ENCODE data around the gene ATP9B. TPM values are rescaled to one million over a fixed set of nuclear protein-coding genes. Genes with fewer than 3 reads are reported as not detected.
"Not testable (repeated sequence)": the region's sequence is repeated elsewhere in the genome, so short reads cannot be mapped to it uniquely, and the experiment has no call there.

ATP9B gene
- total RNA-seq, 1 experiment from 2014 or later: 25.5 TPM

GRCh38 chr18:79077181-79077580 lies 8.0 kb downstream of the ATP9B start:
- Mint-ChIP-seq H3K4me3 (ENCODE audit: unreplicated experiment) (no peak overlapping the region), H3K27me3 (ENCODE audit: insufficient read depth, unreplicated experiment) (no peaks in the 10 kb centered on the region), H3K36me3 (ENCODE audit: insufficient read depth, unreplicated experiment) (peaks cover 17% of the 10 kb centered on the region), H3K4me1 (ENCODE audit: insufficient read depth, unreplicated experiment) (no peaks in the 10 kb centered on the region), H3K9me3 (ENCODE audit: unreplicated experiment) (peaks cover 6% of the 10 kb centered on the region), H3K27ac (ENCODE audit: low read depth, unreplicated experiment) (no peak overlapping the region)
- no TSS peak for BruUV-seq (replicated peaks)
- intact Hi-C loops (cut with micrococcal nuclease): no loop called here
- no peak for TF ChIP-seq CTCF (IDR thresholded peaks at IDR 0.05; ENCODE audit: unreplicated experiment)
- ChIA-PET CTCF (no interaction called here), POLR2A (no interaction called here)
- DNase-seq (ENCODE audit: unreplicated experiment): no peak

GRCh38 chr18:79078791-79079190 lies 9.6 kb downstream of the ATP9B start:
- CTCF ChIA-PET: interaction anchor here (0.6 kb wide), 1 partner anchor 23 kb away, joined by 5 read pairs; no protein-coding TSS in a partner anchor
- H3K27ac Mint-ChIP-seq (ENCODE audit: low read depth, unreplicated experiment); H3K27me3 Mint-ChIP-seq (ENCODE audit: insufficient read depth, unreplicated experiment); H3K9me3 Mint-ChIP-seq (ENCODE audit: unreplicated experiment); DNase-seq (ENCODE audit: unreplicated experiment); H3K4me1 Mint-ChIP-seq (ENCODE audit: insufficient read depth, unreplicated experiment); POLR2A ChIA-PET; intact Hi-C loops (cut with micrococcal nuclease); H3K4me3 Mint-ChIP-seq (ENCODE audit: unreplicated experiment); BruUV-seq (replicated peaks): not testable (repeated sequence)
- H3K36me3 Mint-ChIP-seq (ENCODE audit: insufficient read depth, unreplicated experiment): peaks cover 17% of the 10 kb centered on the region

GRCh38 chr18:79092874-79093273 lies 23.7 kb downstream of the ATP9B start:
- H3K36me3 Mint-ChIP-seq (ENCODE audit: insufficient read depth, unreplicated experiment): no peaks in the 10 kb centered on the region

GRCh38 chr18:79093986-79094385 lies 24.8 kb downstream of the ATP9B start:
- CTCF ChIA-PET: no interaction called here
- no peak for TF ChIP-seq CTCF (IDR thresholded peaks at IDR 0.05; ENCODE audit: unreplicated experiment)
- POLR2A ChIA-PET: interaction anchor here (0.6 kb wide), 1 partner anchor 1565 kb away, joined by 4 read pairs; no protein-coding TSS in a partner anchor
- Mint-ChIP-seq H3K4me3 (ENCODE audit: unreplicated experiment) (no peak overlapping the region), H3K27ac (ENCODE audit: low read depth, unreplicated experiment) (peak overlapping the region; percentile 35), H3K36me3 (ENCODE audit: insufficient read depth, unreplicated experiment) (no peaks in the 10 kb centered on the region), H3K27me3 (ENCODE audit: insufficient read depth, unreplicated experiment) (no peaks in the 10 kb centered on the region), H3K9me3 (ENCODE audit: unreplicated experiment) (no peaks in the 10 kb centered on the region), H3K4me1 (ENCODE audit: insufficient read depth, unreplicated experiment) (peaks cover 7% of the 10 kb centered on the region)
- BruUV-seq (replicated peaks): no TSS peak
- DNase-seq (ENCODE audit: unreplicated experiment): peak; percentile 29
- intact Hi-C loops (cut with micrococcal nuclease): no loop called here

More at GRCh38 chr18:79092874-79093273, 23.7 kb downstream of the ATP9B start:
- DNase-seq (ENCODE audit: unreplicated experiment): no peak
- no TSS peak for BruUV-seq (replicated peaks)
- Mint-ChIP-seq H3K27ac (ENCODE audit: low read depth, unreplicated experiment) (no peak overlapping the region), H3K27me3 (ENCODE audit: insufficient read depth, unreplicated experiment) (no peaks in the 10 kb centered on the region), H3K4me1 (ENCODE audit: insufficient read depth, unreplicated experiment) (peaks cover 7% of the 10 kb centered on the region), H3K4me3 (ENCODE audit: unreplicated experiment) (no peak overlapping the region), H3K9me3 (ENCODE audit: unreplicated experiment) (no peaks in the 10 kb centered on the region)
- CTCF ChIA-PET: no interaction called here
- intact Hi-C loops (cut with micrococcal nuclease): no loop called here
- POLR2A ChIA-PET: interaction anchor here (0.7 kb wide), 1 partner anchor 24 kb away, joined by 3 read pairs; the partner anchor contains the start of gene ATP9B
- no peak for TF ChIP-seq CTCF (IDR thresholded peaks at IDR 0.05; ENCODE audit: unreplicated experiment)

GRCh38 chr18:79095216-79095615 lies 26.0 kb downstream of the ATP9B start:
- no peak overlapping the region for H3K4me3 Mint-ChIP-seq (ENCODE audit: unreplicated experiment)
- H3K9me3 Mint-ChIP-seq (ENCODE audit: unreplicated experiment): no peaks in the 10 kb centered on the region
- ChIA-PET CTCF (interaction anchor here (0.6 to 1.1 kb wide), 3 partner anchors 12 to 105 kb away, joined by 3 to 5 read pairs (median 3); no protein-coding TSS in a partner anchor), POLR2A (no interaction called here)
- no TSS peak for BruUV-seq (replicated peaks)
- H3K4me1 Mint-ChIP-seq (ENCODE audit: insufficient read depth, unreplicated experiment): peaks cover 7% of the 10 kb centered on the region
- no peak for TF ChIP-seq CTCF (IDR thresholded peaks at IDR 0.05; ENCODE audit: unreplicated experiment)
- H3K27ac Mint-ChIP-seq (ENCODE audit: low read depth, unreplicated experiment): peak overlapping the region; percentile 61
- no peaks in the 10 kb centered on the region for H3K27me3 Mint-ChIP-seq (ENCODE audit: insufficient read depth, unreplicated experiment)
- intact Hi-C loops (cut with micrococcal nuclease): no loop called here
- H3K36me3 Mint-ChIP-seq (ENCODE audit: insufficient read depth, unreplicated experiment): no peaks in the 10 kb centered on the region
- DNase-seq (ENCODE audit: unreplicated experiment): no peak
